Subcutaneous adipose tissue (tissue), 4 donors: ENCODE results near the gene PDE8B. TPM values are rescaled to one million over a fixed set of nuclear protein-coding genes. Genes with fewer than 3 reads are reported as not detected.

Experiments
- total RNA-seq, 4 donors: library from RNA; depleted of rRNA; stranded (reverse); fragments of >200 nt; gene quantifications; one replicate each; pipeline ENCODE4 v1.1.0, GENCODE V29; 2016
- TF ChIP-seq, protein P1 (sequence below): fragments of 450-650 bp; IDR thresholded peaks from one replicate; pipeline ENCODE4 v1.5.1; 2016; ENCODE audit warnings: low read depth, mild to moderate bottlenecking, control low read depth, antibody characterized with exemption, moderate library complexity

The PDE8B gene
- total RNA-seq, 4 donors from 2014 or later = 17.2 to 106 (median 61.0) TPM

DNA sequence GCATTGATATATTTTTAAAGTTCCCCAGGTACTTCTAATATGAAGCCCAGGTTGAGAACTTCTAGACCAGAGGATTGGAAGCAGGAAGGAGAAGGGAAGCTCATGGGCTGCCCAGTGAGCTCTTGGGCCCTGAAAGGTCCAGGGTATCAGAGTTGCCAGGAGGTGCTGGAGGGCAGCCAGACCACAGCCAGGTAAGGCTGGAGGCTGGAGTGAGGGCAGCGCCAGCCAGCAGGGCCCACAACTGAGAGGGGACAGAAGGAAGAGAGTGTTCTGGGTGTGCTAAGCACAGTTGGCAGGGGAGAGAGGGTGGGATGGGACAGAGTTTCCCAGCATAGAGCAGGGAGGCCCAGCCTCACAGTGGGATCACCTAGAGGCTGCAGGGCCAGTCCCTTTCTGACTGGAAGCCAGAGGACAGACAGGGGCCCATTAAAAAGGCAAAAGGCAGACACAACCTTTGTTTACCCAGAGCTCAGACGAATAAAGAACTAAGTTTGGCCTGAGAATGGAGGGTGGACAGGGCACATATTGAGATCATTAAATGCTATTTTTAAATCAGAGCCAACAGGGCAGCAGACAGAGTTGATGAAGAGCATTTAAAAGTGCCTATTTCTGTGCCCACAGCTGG lies 94.9 kb downstream of the PDE8B start:
- TF ChIP-seq, protein P1, sequence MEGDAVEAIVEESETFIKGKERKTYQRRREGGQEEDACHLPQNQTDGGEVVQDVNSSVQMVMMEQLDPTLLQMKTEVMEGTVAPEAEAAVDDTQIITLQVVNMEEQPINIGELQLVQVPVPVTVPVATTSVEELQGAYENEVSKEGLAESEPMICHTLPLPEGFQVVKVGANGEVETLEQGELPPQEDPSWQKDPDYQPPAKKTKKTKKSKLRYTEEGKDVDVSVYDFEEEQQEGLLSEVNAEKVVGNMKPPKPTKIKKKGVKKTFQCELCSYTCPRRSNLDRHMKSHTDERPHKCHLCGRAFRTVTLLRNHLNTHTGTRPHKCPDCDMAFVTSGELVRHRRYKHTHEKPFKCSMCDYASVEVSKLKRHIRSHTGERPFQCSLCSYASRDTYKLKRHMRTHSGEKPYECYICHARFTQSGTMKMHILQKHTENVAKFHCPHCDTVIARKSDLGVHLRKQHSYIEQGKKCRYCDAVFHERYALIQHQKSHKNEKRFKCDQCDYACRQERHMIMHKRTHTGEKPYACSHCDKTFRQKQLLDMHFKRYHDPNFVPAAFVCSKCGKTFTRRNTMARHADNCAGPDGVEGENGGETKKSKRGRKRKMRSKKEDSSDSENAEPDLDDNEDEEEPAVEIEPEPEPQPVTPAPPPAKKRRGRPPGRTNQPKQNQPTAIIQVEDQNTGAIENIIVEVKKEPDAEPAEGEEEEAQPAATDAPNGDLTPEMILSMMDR = no peak

DNA sequence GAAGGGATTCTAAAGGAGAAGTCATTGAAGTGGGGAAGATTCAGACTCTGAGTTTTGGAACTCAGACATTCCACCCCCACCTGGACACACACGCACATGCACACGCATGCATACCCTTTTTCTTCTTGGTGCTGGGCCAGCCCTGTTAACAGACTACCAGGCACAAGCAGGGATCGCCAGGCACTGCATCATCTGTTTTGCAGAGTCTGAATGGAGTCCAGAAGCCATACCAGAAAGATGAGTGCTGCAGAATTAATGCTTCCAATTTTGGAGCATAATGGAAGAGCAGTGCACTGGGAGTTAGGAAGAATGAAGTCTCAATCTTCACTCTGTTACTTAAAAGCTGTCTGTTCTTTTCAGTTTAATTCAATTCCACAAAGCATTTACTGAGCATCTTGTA lies 95.5 kb downstream of the PDE8B start:
- TF ChIP-seq, protein P1 = no peak

DNA sequence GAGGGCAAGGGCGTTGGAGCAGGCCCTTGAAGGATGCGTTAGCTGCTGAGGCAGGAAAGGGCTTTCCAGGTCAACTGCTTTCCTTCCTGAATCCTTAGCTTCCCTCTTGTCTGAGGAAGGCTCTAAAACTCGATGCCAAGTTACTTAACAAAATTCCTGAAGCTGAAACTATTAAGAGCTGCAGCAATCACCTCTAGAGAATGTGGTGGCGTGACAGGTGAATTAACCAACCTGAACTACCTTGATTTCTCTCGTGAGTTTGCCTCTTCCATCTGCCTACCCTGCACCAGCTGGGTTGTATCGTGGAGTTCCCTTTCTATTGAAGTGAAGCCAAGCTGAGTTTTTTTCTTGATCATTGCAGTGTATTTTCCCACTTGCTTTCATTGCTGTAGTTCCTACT lies 96.1 kb downstream of the PDE8B start:
- TF ChIP-seq, protein P1 = no peak

DNA sequence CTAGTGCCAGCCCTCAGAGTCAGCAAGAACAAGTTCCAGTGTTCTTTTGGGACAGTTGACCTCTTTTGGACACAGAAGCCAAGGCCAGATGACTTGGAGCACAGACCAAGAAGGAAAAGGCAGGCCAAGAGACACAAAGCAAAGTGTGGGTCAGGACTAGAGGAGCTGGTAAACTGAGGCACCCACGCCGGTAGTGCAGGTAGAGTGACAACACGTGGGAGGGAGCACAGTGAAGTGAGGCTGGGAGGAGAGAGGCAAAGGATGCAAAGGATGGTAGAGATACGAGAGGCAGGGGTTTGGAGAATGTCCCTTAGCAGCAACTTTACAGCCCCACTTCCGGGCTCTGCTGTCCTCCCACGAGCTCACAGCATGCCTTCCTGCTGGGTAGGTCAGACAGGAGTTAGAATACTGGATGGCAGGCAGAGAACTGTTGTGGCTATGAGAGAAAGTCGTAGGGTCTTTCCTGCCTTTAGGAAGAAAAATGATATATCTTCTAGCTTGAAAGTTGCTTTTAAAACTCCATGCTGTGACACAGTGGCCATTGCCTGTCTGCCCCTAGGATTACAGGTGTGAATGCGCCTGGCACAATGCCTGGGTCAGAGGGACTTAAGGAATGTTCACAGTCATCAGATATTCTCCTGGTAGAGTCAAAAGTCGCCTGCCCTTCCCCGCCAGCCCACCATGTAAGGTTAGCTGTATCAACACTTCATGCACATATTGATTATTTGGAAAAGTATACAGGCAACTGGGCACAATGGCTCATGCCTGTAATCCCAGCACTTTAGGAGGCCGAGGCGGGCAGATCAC lies 97.9 kb downstream of the PDE8B start:
- TF ChIP-seq, protein P1 = no peak

DNA sequence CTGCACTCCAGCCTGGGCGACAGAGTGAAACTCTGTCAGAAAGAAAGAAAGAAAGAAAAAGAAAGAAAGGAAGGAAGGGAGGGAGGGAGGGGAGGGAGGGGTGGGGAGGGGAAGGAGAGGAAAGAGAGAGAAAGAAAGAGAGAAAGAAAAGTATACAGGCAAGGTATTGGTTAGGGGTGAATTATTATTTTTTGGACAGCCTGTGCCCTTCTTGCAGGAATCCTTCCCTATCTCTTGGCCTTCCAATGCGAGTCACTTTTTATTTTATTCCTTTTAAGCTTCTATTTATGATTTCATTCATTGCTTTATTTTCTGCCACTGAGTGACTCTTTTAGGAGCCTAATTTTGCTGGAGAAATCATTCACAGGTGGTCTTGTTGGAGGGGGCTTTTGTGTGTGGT lies 98.7 kb downstream of the PDE8B start:
- TF ChIP-seq, protein P1 = no peak

DNA sequence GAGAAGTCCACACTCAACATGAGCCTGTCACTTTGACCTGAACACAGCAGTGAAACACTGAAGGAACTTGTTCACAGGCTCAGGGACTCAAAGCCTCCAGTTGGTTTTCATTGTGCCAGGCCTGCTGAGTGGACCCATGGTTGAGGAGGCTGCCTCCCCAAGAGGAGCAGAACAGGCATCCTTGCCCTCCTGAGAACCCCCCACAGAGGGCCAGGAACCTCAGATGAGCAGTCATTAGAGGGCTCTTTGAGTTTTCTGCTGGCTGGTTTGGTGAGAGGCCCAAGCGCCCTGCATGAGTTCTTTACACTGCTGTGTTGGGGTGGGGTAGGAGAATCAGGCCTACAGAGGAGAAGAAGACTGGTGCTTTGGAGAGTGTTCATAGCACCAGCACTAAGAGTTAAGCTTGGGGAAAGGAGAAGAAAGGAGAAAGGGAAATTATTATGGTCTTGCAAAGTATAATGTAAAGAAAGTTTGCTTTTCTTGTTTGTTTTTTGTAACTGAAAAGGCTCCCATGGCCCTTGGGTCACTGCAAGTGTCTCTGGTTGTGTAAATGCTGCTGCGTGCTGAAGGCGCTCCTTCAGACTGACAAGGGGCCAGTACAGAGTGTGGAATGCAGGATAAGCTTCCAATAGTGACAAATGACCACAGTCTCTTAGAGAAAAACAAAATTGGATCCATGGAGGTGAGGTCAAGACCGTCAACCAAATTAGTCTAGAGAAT lies 100.2 kb downstream of the PDE8B start:
- TF ChIP-seq, protein P1 = no peak

DNA sequence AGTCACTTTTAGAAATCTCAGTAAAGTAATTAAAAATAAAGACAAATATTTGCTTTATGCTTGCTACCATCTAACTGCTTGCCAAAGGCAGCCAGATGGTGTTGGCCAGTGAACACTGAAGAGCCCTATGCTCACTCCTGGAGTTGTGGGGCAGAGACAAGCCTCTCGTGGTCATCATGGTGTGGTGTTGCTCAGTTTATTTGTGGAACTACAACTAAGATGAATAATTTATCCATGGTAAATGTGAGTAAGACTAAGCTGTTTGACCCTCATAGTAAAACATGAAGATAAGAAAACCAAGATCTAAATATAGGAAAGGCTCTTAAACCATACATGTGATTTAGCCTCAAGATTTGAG lies 100.7 kb downstream of the PDE8B start:
- TF ChIP-seq, protein P1 = no peak
